GM12878 (cell line): Measurements from ENCODE around the gene ATP5F1A. TPM values are rescaled to one million over a fixed set of nuclear protein-coding genes. Genes with fewer than 3 reads are reported as not detected.
A peak's percentile ranks its signal among the peaks of the same experiment; 100 is the strongest.

Experiments
- ATAC-seq: fragments of 200-7000 bp; cut with Tn5 transposase; 3 replicates; pipeline ENCODE4 v1.9.1; 2020; ENCODE audit warnings: mild to moderate bottlenecking, moderate library complexity
- BruUV-seq: library from RNA; stranded (reverse); fragments of 400-500 nt; replicated peaks from 2 replicates; lab custom pipeline; 2021; lab: Mats Ljungman, UMichigan
- CTCF ChIA-PET: fragments of 300-600 bp; sonication (Branson Sonifier 250); formaldehyde crosslinking; extraction: SDS; loops from one replicate; lab custom pipeline; 2021; ENCODE audit warnings: inconsistent platforms; lab: Yijun Ruan, JAX
- POLR2A ChIA-PET: fragments of 350-600 bp; formaldehyde crosslinking; extraction: SDS; loops from one replicate; lab custom pipeline; 2021; ENCODE audit warnings: inconsistent platforms; lab: Charles Lee
- RAD21 ChIA-PET: fragments of 300-600 bp; sonication (Branson Sonifier 250); formaldehyde crosslinking; loops from one replicate; lab custom pipeline; 2023; ENCODE audit warnings: antibody characterized with exemption; ENCODE audit not compliant: unreplicated experiment; lab: Charles Lee
- SMC1A ChIA-PET: fragments of 300-600 bp; sonication (Branson Sonifier 250); formaldehyde crosslinking; loops from one replicate; lab custom pipeline; 2023; ENCODE audit not compliant: unreplicated experiment, uncharacterized antibody; lab: Charles Lee
- DNase-seq: peaks from one replicate; pipeline ENCODE4 v3.0.0-alpha.2; 2011; ENCODE audit warnings: low read depth, low spot score
- FAIRE-seq: peaks from 3 replicates; lab custom pipeline; 2011; peaks lifted over from hg19 to GRCh38; lab: Jason Lieb, UNC
- H2AFZ ChIP-seq: 2 replicates; pipeline ENCODE4 v1.6.0; 2011; ENCODE audit warnings: low read depth, low read length, control low read depth; ENCODE audit not compliant: control insufficient read depth
- H3K27ac ChIP-seq: 2 replicates; pipeline ENCODE4 v1.5.1; 2011; ENCODE audit warnings: control low read depth; ENCODE audit not compliant: control insufficient read depth, insufficient read depth
- H3K27me3 ChIP-seq, 2 experiments: replicated peaks in 1 of 2; 2 replicates each; pipeline versions ENCODE4 v1.6.0 to v1.6.1; 2011; ENCODE audit warnings: low read length in 1 of 2; ENCODE audit not compliant: control insufficient read depth in 2 of 2, insufficient read depth in 2 of 2
- H3K36me3 ChIP-seq, 2 experiments: 2 replicates each; pipeline ENCODE4 v1.5.1; 2011; ENCODE audit warnings: low read length in 1 of 2; ENCODE audit not compliant: control insufficient read depth in 2 of 2, insufficient read depth in 2 of 2
- H3K4me1 ChIP-seq: 2 replicates; pipeline ENCODE4 v1.6.1; 2011; ENCODE audit warnings: mild to moderate bottlenecking, low read length, moderate library complexity, mixed read lengths; ENCODE audit not compliant: control insufficient read depth, insufficient read depth
- H3K4me2 ChIP-seq: 2 replicates; pipeline ENCODE4 v1.6.0; 2011; ENCODE audit warnings: control low read depth; ENCODE audit not compliant: control insufficient read depth, insufficient read depth
- H3K4me3 ChIP-seq: fragments of 200-600 bp; sonication (generic); 2 replicates; pipeline ENCODE4 v1.5.1; 2016
- H3K79me2 ChIP-seq: 2 replicates; pipeline ENCODE4 v1.6.0; 2011; ENCODE audit warnings: low read length; ENCODE audit not compliant: control insufficient read depth, insufficient read depth
- H3K9ac ChIP-seq: 2 replicates; pipeline ENCODE4 v1.8.0; 2011; ENCODE audit warnings: low read length, control low read depth, mixed read lengths; ENCODE audit not compliant: control insufficient read depth, insufficient read depth
- H3K9me3 ChIP-seq: replicated peaks from 3 replicates; pipeline ENCODE4 v1.5.1; 2011; ENCODE audit warnings: mild to moderate bottlenecking, low read length; ENCODE audit not compliant: control insufficient read depth, insufficient read depth
- H4K20me1 ChIP-seq: 2 replicates; pipeline ENCODE4 v1.6.0; 2011; ENCODE audit not compliant: control insufficient read depth, insufficient read depth
- ATF2 ChIP-seq: IDR thresholded peaks from 2 replicates; pipeline ENCODE4 v1.6.1; 2012; ENCODE audit warnings: low read length, inconsistent platforms
- ATF7 ChIP-seq: fragments of 450-650 bp; IDR thresholded peaks from 2 replicates; pipeline ENCODE4 v1.6.1; 2016; ENCODE audit warnings: low read depth, mild to moderate bottlenecking
- BCLAF1 ChIP-seq: fragments of 450-650 bp; IDR thresholded peaks from 2 replicates; pipeline ENCODE4 v1.6.1; 2017; ENCODE audit warnings: antibody characterized with exemption, mild to moderate bottlenecking, moderate library complexity
- CBX3 ChIP-seq: fragments of 200-600 bp; sonication (generic); IDR thresholded peaks from 2 replicates; pipeline ENCODE4 v1.6.1; 2016; ENCODE audit warnings: low read depth, borderline replicate concordance
- CREB1 ChIP-seq: IDR thresholded peaks from 2 replicates; pipeline ENCODE4 v1.6.1; 2012; ENCODE audit warnings: low read depth, mild to moderate bottlenecking, inconsistent platforms
- EZH2 ChIP-seq: IDR thresholded peaks from 2 replicates; pipeline ENCODE4 v1.6.1; 2012; ENCODE audit warnings: low read depth, mild to moderate bottlenecking, control low read depth, inconsistent platforms, low read length, borderline replicate concordance; ENCODE audit not compliant: control insufficient read depth
- FOXM1 ChIP-seq: IDR thresholded peaks from 2 replicates; pipeline ENCODE4 v1.6.1; 2012; ENCODE audit warnings: low read depth, mild to moderate bottlenecking, inconsistent platforms, low read length, moderate library complexity
- IKZF1 ChIP-seq: fragments of 450-650 bp; conservative IDR thresholded peaks from 2 replicates; pipeline ENCODE4 v1.6.1; 2017; ENCODE audit warnings: antibody characterized with exemption, mild to moderate bottlenecking
- MTA2 ChIP-seq: fragments of 450-650 bp; IDR thresholded peaks from 2 replicates; pipeline ENCODE4 v1.6.1; 2016; ENCODE audit warnings: low read depth, mild to moderate bottlenecking, moderate library complexity
- NFIC ChIP-seq: IDR thresholded peaks from 2 replicates; pipeline ENCODE4 v1.6.1; 2012; ENCODE audit warnings: low read depth, mild to moderate bottlenecking, inconsistent platforms, low read length, moderate library complexity
- NKRF ChIP-seq: fragments of 450-650 bp; conservative IDR thresholded peaks from 2 replicates; pipeline ENCODE4 v1.6.1; 2017; ENCODE audit warnings: mild to moderate bottlenecking, moderate library complexity
- PKNOX1 ChIP-seq: fragments of 450-650 bp; IDR thresholded peaks from 2 replicates; pipeline ENCODE4 v1.6.1; 2016; ENCODE audit warnings: mild to moderate bottlenecking
- RUNX3 ChIP-seq: IDR thresholded peaks from 2 replicates; pipeline ENCODE4 v1.6.1; 2012; ENCODE audit warnings: low read length, inconsistent platforms
- TCF12 ChIP-seq: IDR thresholded peaks from 2 replicates; pipeline ENCODE4 v1.6.1; 2011; ENCODE audit warnings: low read depth, mild to moderate bottlenecking, low read length
- WGBS: methylation state at CpG from one replicate; pipeline ENCODE4 v1.1.6; 2016; ENCODE audit warnings: low lambda C conversion rate; ENCODE audit not compliant: insufficient replicate concordance, insufficient coverage; ENCODE audit errors: missing lambda C conversion rate; 5-methylcytosine and 5-hydroxymethylcytosine counted together
- in situ Hi-C: fragments of 300-500 bp; cut with MboI; formaldehyde crosslinking; loops from 9 replicates; pipeline ENCODE4 v1.14.3; 2018; ENCODE audit warnings: mixed read lengths
- intact Hi-C: fragments of 100-400 bp; cut with micrococcal nuclease; formaldehyde crosslinking; loops from one replicate; pipeline ENCODE4 v1.14.2; 2022; ENCODE audit not compliant: unreplicated experiment
- polyA plus RNA-seq, 11 experiments: library from polyadenylated mRNA; depleted of rRNA in 4 of 11; unstranded in 6 of 11; stranded (reverse) in 5 of 11; fragments of >200 nt; fragmentation: Nextera tagmentation in 4 of 11; fragmentation: Illumina TruSeq in 1 of 11; extraction: Ambion mirVana in 4 of 11; extraction: Trizol in 1 of 11; gene quantifications; 1 replicate in 1 of 11; 2 replicates in 10 of 11; pipeline versions ENCODE4 v1.2.1 to v1.2.3, GENCODE V29; 2011 to 2016; ENCODE audit warnings: inconsistent platforms in 2 of 11, missing spikeins in 2 of 11, low read depth in 1 of 11
- total RNA-seq, 4 experiments: library from RNA; depleted of rRNA in 3 of 4; stranded (reverse); fragments of >200 nt in 3 of 4; fragmentation: Illumina TruSeq in 1 of 4; extraction: Trizol in 1 of 4; gene quantifications; 2 replicates each; pipeline versions ENCODE4 v1.2.1 to v1.2.3, GENCODE V29; 2013 to 2021

Gene ATP5F1A
- total and polyA plus RNA-seq, 10 of the 15 experiments (the other 5 are each of a cell fraction or from before 2014, with no cell fraction given) = 592 to 1,161 (median 723) TPM

- DNase-seq = no peak
- TF ChIP-seq NKRF (no peak), TCF12 (no peak), CREB1 (no peak), ATF2 (peak; percentile 25; the same call in 1 of the 2 replicates), BCLAF1 (no peak), RUNX3 (peak; percentile 74), ATF7 (no peak), FOXM1 (no peak), PKNOX1 (no peak), IKZF1 (0 out of 2 replicates have a peak, but pooled peaks have one; percentile 12), EZH2 (no peak), NFIC (peak; percentile 75; the same call in 1 of the 2 replicates), CBX3 (no peak), MTA2 (no peak)
Measured at GRCh38 chr18:46054956-46055837, 42.9 kb downstream of the ATP5F1A start.

More at GRCh38 chr18:46054956-46055837, 42.9 kb downstream of the ATP5F1A start:
- Histone ChIP-seq H2AFZ (no peak overlapping the region), H3K36me3 (no peaks in the 10 kb centered on the region), H3K9ac (peak overlapping the region; percentile 15; the same call in 1 of the 2 replicates), H3K4me1 (peaks cover 11% of the 10 kb centered on the region), H4K20me1 (no peaks in the 10 kb centered on the region), H3K27ac (peak overlapping the region; percentile 61), H3K9me3 (no peaks in the 10 kb centered on the region), H3K4me2 (peak overlapping the region; percentile 54), H3K4me3 (no peak overlapping the region), H3K79me2 (no peaks in the 10 kb centered on the region; the same call in 1 of the 2 replicates), H3K27me3 (no peaks in the 10 kb centered on the region)
- SMC1A ChIA-PET = interaction anchor here (0.8 to 2.5 kb wide), 6 partner anchors 12 to 367 kb away, joined by 3 to 13 read pairs (median 4); no protein-coding TSS in a partner anchor
- RAD21 ChIA-PET = interaction anchor here (1.7 kb wide), 1 partner anchor 18 kb away, joined by 9 read pairs; no protein-coding TSS in a partner anchor
- FAIRE-seq (peak; percentile 89), ATAC-seq (peak; percentile 83)
- CTCF ChIA-PET = interaction anchor here (0.8 to 2.7 kb wide), 3 partner anchors 11 to 135 kb away, joined by 3 to 18 read pairs (median 3); no protein-coding TSS in a partner anchor
- WGBS = 54% methylated on average over 6 of the region's 6 CpGs
- POLR2A ChIA-PET = interaction anchor here (0.6 kb wide), 2 partner anchors 12 kb away, joined by 3 read pairs; no protein-coding TSS in a partner anchor
- in situ Hi-C loops = no loop called here
- intact Hi-C loops = no loop called here
- BruUV-seq = no TSS peak
